ENCODE measurements around the gene MMP1. TPM values are rescaled to one million over a fixed set of nuclear protein-coding genes. Genes with fewer than 3 reads are reported as not detected.

The MMP1 gene
- total RNA-seq, 1 donor from 2014 or later = not detected

GRCh38 chr11:102824556-102824955 is 26.6 kb upstream of the MMP1 start:
- TF ChIP-seq CTCF (IDR thresholded peaks at IDR 0.05; ENCODE audit: partially characterized antibody, unreplicated experiment) = no peak
- Mint-ChIP-seq H3K4me3 (ENCODE audit: unreplicated experiment) (no peak overlapping the region), H3K36me3 (ENCODE audit: unreplicated experiment) (no peaks in the 10 kb centered on the region), H3K9me3 (ENCODE audit: unreplicated experiment) (peaks cover 2% of the 10 kb centered on the region), H3K4me1 (ENCODE audit: low read depth, unreplicated experiment) (no peaks in the 10 kb centered on the region), H3K27ac (ENCODE audit: unreplicated experiment) (no peak overlapping the region), H3K27me3 (ENCODE audit: unreplicated experiment) (no peaks in the 10 kb centered on the region)
- DNase-seq = no peak

GRCh38 chr11:102819491-102819890 is 21.5 kb upstream of the MMP1 start:
- no peak overlapping the region for H3K4me3 Mint-ChIP-seq (ENCODE audit: unreplicated experiment)
- peaks cover 8% of the 10 kb centered on the region for H3K9me3 Mint-ChIP-seq (ENCODE audit: unreplicated experiment)
- no peak for TF ChIP-seq CTCF (IDR thresholded peaks at IDR 0.05; ENCODE audit: partially characterized antibody, unreplicated experiment)

DNA sequence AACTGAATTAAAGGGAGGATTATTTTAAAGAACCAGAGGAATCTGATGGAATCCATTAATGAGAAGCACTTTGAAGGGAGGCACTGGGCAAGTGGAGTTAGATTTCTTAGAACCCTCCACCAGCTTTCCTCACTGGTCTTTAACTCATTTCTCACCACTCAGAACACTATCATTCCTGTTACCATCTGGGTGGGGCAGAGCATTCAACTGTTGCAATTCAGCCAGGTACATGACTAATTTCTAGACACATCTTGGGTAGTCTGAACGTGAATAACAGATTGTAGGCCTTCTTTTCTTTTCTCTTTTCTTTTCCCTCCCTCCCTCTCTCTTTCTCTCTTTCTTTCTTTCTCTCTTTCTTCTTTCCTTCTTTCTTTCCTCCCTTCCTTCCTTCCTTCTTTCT is 15.5 kb upstream of the MMP1 start:
- no peak for TF ChIP-seq CTCF (IDR thresholded peaks at IDR 0.05; ENCODE audit: partially characterized antibody, unreplicated experiment)
- Mint-ChIP-seq H3K36me3 (ENCODE audit: unreplicated experiment) (peaks cover 4% of the 10 kb centered on the region), H3K27ac (ENCODE audit: unreplicated experiment) (no peak overlapping the region), H3K4me3 (ENCODE audit: unreplicated experiment) (no peak overlapping the region), H3K4me1 (ENCODE audit: low read depth, unreplicated experiment) (no peaks in the 10 kb centered on the region), H3K9me3 (ENCODE audit: unreplicated experiment) (peaks cover 6% of the 10 kb centered on the region), H3K27me3 (ENCODE audit: unreplicated experiment) (no peaks in the 10 kb centered on the region)
- DNase-seq = no peak

More at GRCh38 chr11:102819491-102819890, 21.5 kb upstream of the MMP1 start:
- DNase-seq = no peak
- Mint-ChIP-seq H3K4me1 (ENCODE audit: low read depth, unreplicated experiment) (no peaks in the 10 kb centered on the region), H3K27ac (ENCODE audit: unreplicated experiment) (no peak overlapping the region), H3K36me3 (ENCODE audit: unreplicated experiment) (peaks cover 4% of the 10 kb centered on the region), H3K27me3 (ENCODE audit: unreplicated experiment) (no peaks in the 10 kb centered on the region)

- peaks cover 5% of the 10 kb centered on the region for H3K9me3 Mint-ChIP-seq (ENCODE audit: unreplicated experiment)
- TF ChIP-seq CTCF (IDR thresholded peaks at IDR 0.05; ENCODE audit: partially characterized antibody, unreplicated experiment) = no peak
- no peak overlapping the region for H3K27ac Mint-ChIP-seq (ENCODE audit: unreplicated experiment)
- H3K4me1 Mint-ChIP-seq (ENCODE audit: low read depth, unreplicated experiment) = no peaks in the 10 kb centered on the region
- DNase-seq = no peak
- H3K4me3 Mint-ChIP-seq (ENCODE audit: unreplicated experiment) = no peak overlapping the region
- no peaks in the 10 kb centered on the region for H3K27me3 Mint-ChIP-seq (ENCODE audit: unreplicated experiment)
- H3K36me3 Mint-ChIP-seq (ENCODE audit: unreplicated experiment) = peaks cover 4% of the 10 kb centered on the region
Observed at GRCh38 chr11:102812188-102812587, 14.2 kb upstream of the MMP1 start.

- Mint-ChIP-seq H3K27ac (ENCODE audit: unreplicated experiment) (no peak overlapping the region), H3K9me3 (ENCODE audit: unreplicated experiment) (peaks cover 2% of the 10 kb centered on the region), H3K27me3 (ENCODE audit: unreplicated experiment) (no peaks in the 10 kb centered on the region), H3K4me3 (ENCODE audit: unreplicated experiment) (no peak overlapping the region), H3K36me3 (ENCODE audit: unreplicated experiment) (peaks cover 4% of the 10 kb centered on the region), H3K4me1 (ENCODE audit: low read depth, unreplicated experiment) (no peaks in the 10 kb centered on the region)
- TF ChIP-seq CTCF (IDR thresholded peaks at IDR 0.05; ENCODE audit: partially characterized antibody, unreplicated experiment) = peak; percentile 59
- DNase-seq = no peak
Observed at GRCh38 chr11:102810950-102811660, 13.1 kb upstream of the MMP1 start.

Data from glutamatergic neuron (in vitro differentiated cells).